ENCODE measurements around the gene S100Z.
"Not testable (repeated sequence)": the region's sequence is repeated elsewhere in the genome, so short reads cannot be mapped to it uniquely, and the experiment has no call there.

S100Z gene

GRCh38 chr5:76849419-76850291 is at the start of gene S100Z:
Gene S100Z, plus strand, starts transcription at chr5:76850014. Its CDS starts 25,346 bp downstream, at chr5:76875360.
- DNase-seq = no peak
- in situ Hi-C loops (cut with HindIII; ENCODE audit: low pct_ligation_motif_present, low pct_unique_long_range_greater_than_20kb, low sequenced_read_pairs) = loop anchor here (25.0 kb wide), 1 partner anchor 188 kb away; the partner anchor contains the start of gene AGGF1

GRCh38 chr5:76800579-76800978 is 49.2 kb upstream of the S100Z start:
- in situ Hi-C loops (cut with HindIII; ENCODE audit: low pct_ligation_motif_present, low pct_unique_long_range_greater_than_20kb, low sequenced_read_pairs) = no loop called here
- DNase-seq = no peak

- in situ Hi-C loops (cut with HindIII; ENCODE audit: low pct_ligation_motif_present, low pct_unique_long_range_greater_than_20kb, low sequenced_read_pairs) = no loop called here
- no peak for DNase-seq
Measured at GRCh38 chr5:76801159-76801802, 48.5 kb upstream of the S100Z start.

GRCh38 chr5:76801803-76802195 is 48.0 kb upstream of the S100Z start:
- DNase-seq = no peak
- in situ Hi-C loops (cut with HindIII; ENCODE audit: low pct_ligation_motif_present, low pct_unique_long_range_greater_than_20kb, low sequenced_read_pairs) = no loop called here

- no peak for DNase-seq
Measured at GRCh38 chr5:76804266-76804665, 45.5 kb upstream of the S100Z start.

GRCh38 chr5:76805821-76806505 is 43.9 kb upstream of the S100Z start:
- DNase-seq = peak; percentile 84
- in situ Hi-C loops (cut with HindIII; ENCODE audit: low pct_ligation_motif_present, low pct_unique_long_range_greater_than_20kb, low sequenced_read_pairs) = no loop called here

More at GRCh38 chr5:76804266-76804665, 45.5 kb upstream of the S100Z start:
- in situ Hi-C loops (cut with HindIII; ENCODE audit: low pct_ligation_motif_present, low pct_unique_long_range_greater_than_20kb, low sequenced_read_pairs) = no loop called here

- in situ Hi-C loops (cut with HindIII; ENCODE audit: low pct_ligation_motif_present, low pct_unique_long_range_greater_than_20kb, low sequenced_read_pairs) = no loop called here
- DNase-seq = peak; percentile 80
Measured at GRCh38 chr5:76807296-76807695, 42.5 kb upstream of the S100Z start.

GRCh38 chr5:76808141-76808691 is 41.6 kb upstream of the S100Z start:
- in situ Hi-C loops (cut with HindIII; ENCODE audit: low pct_ligation_motif_present, low pct_unique_long_range_greater_than_20kb, low sequenced_read_pairs) = no loop called here
- no peak for DNase-seq

- in situ Hi-C loops (cut with HindIII; ENCODE audit: low pct_ligation_motif_present, low pct_unique_long_range_greater_than_20kb, low sequenced_read_pairs) = no loop called here
Measured at GRCh38 chr5:76809141-76809540, 40.7 kb upstream of the S100Z start.

GRCh38 chr5:76810236-76810635 is 39.6 kb upstream of the S100Z start:
- in situ Hi-C loops (cut with HindIII; ENCODE audit: low pct_ligation_motif_present, low pct_unique_long_range_greater_than_20kb, low sequenced_read_pairs) = no loop called here
- no peak for DNase-seq

More at GRCh38 chr5:76809141-76809540, 40.7 kb upstream of the S100Z start:
- DNase-seq = no peak

GRCh38 chr5:76811214-76811613 is 38.6 kb upstream of the S100Z start:
- no peak for DNase-seq
- in situ Hi-C loops (cut with HindIII; ENCODE audit: low pct_ligation_motif_present, low pct_unique_long_range_greater_than_20kb, low sequenced_read_pairs) = no loop called here

GRCh38 chr5:76812209-76812608 is 37.6 kb upstream of the S100Z start:
- DNase-seq; in situ Hi-C loops (cut with HindIII; ENCODE audit: low pct_ligation_motif_present, low pct_unique_long_range_greater_than_20kb, low sequenced_read_pairs): not testable (repeated sequence)

GRCh38 chr5:76813982-76814562 is 35.7 kb upstream of the S100Z start:
- DNase-seq = peak; percentile 72
- in situ Hi-C loops (cut with HindIII; ENCODE audit: low pct_ligation_motif_present, low pct_unique_long_range_greater_than_20kb, low sequenced_read_pairs) = no loop called here

GRCh38 chr5:76816110-76816831 is 33.5 kb upstream of the S100Z start:
- in situ Hi-C loops (cut with HindIII; ENCODE audit: low pct_ligation_motif_present, low pct_unique_long_range_greater_than_20kb, low sequenced_read_pairs) = no loop called here
- no peak for DNase-seq

- peak; percentile 87 for DNase-seq
- in situ Hi-C loops (cut with HindIII; ENCODE audit: low pct_ligation_motif_present, low pct_unique_long_range_greater_than_20kb, low sequenced_read_pairs) = no loop called here
Measured at GRCh38 chr5:76818844-76819831, 30.7 kb upstream of the S100Z start, which contains the start of gene F2RL1. Gene F2RL1, plus strand, starts transcription at chr5:76819030. Its CDS starts 153 bp downstream, at chr5:76819183.

- DNase-seq = peak; percentile 25
- in situ Hi-C loops (cut with HindIII; ENCODE audit: low pct_ligation_motif_present, low pct_unique_long_range_greater_than_20kb, low sequenced_read_pairs) = no loop called here
Measured at GRCh38 chr5:76819851-76820525, 29.8 kb upstream of the S100Z start.

Data from ACHN (cell line).